Activated T-helper 1 cell treated with anti-CD3 and anti-CD28 coated beads, Interleukin-12 subunit alpha, Interleukin-12 subunit beta, Interleukin-2, Interleukin-4 antibody, amounts not matched to agents 30 ng/mL and 10 ng/mL and 1 ng/mL, durations not matched to agents 14 hours and 24 hours and 36 hours (primary cell): Measurements from ENCODE around the gene NOL11. TPM values are rescaled to one million over a fixed set of nuclear protein-coding genes. Genes with fewer than 3 reads are reported as not detected.
"Not testable (repeated sequence)": the region's sequence is repeated elsewhere in the genome, so short reads cannot be mapped to it uniquely, and the experiment has no call there.

Experiments used
- DNase-seq: peaks from one replicate; pipeline ENCODE4 v3.0.0; 2021; ENCODE audit warnings: low spot score
- H3K27ac Mint-ChIP-seq: one replicate; pipeline ENCODE4 v1.8.0; 2021; ENCODE audit warnings: mild to moderate bottlenecking, mixed read lengths
- H3K27me3 Mint-ChIP-seq: one replicate; pipeline ENCODE4 v1.8.0; 2022; ENCODE audit warnings: mild to moderate bottlenecking, moderate library complexity, mixed read lengths; ENCODE audit not compliant: insufficient read depth
- H3K36me3 Mint-ChIP-seq: one replicate; pipeline ENCODE4 v1.8.0; 2021; ENCODE audit warnings: low read depth, mixed read lengths
- H3K4me1 Mint-ChIP-seq: one replicate; pipeline ENCODE4 v1.8.0; 2021; ENCODE audit warnings: low read depth, mixed read lengths
- H3K4me3 Mint-ChIP-seq: one replicate; pipeline ENCODE4 v1.8.0; 2021; ENCODE audit warnings: mild to moderate bottlenecking, moderate library complexity, mixed read lengths
- H3K9me3 Mint-ChIP-seq: one replicate; pipeline ENCODE4 v1.8.0; 2021; ENCODE audit warnings: mixed read lengths
- intact Hi-C: fragments of 100-400 bp; cut with micrococcal nuclease; formaldehyde crosslinking; loops from one replicate; pipeline ENCODE4 v1.15.1; 2024
- total RNA-seq: library from RNA; stranded (reverse); gene quantifications from 2 replicates; pipeline ENCODE4 v1.2.3, GENCODE V29; 2022

Gene NOL11
- total RNA-seq, 1 donor from 2014 or later = 107 TPM

- no peaks in the 10 kb centered on the region for H3K4me1 Mint-ChIP-seq
- H3K9me3 Mint-ChIP-seq = no peaks in the 10 kb centered on the region
- H3K36me3 Mint-ChIP-seq = peaks cover 25% of the 10 kb centered on the region
- no peak overlapping the region for H3K27ac Mint-ChIP-seq
- no peak overlapping the region for H3K4me3 Mint-ChIP-seq
- no peak for DNase-seq
- H3K27me3 Mint-ChIP-seq = no peaks in the 10 kb centered on the region
- intact Hi-C loops = no loop called here
Observed at GRCh38 chr17:67750067-67750466, 32.3 kb downstream of the NOL11 start.

- Mint-ChIP-seq H3K9me3 (no peaks in the 10 kb centered on the region), H3K36me3 (peaks cover 26% of the 10 kb centered on the region)
Observed at GRCh38 chr17:67751101-67752074, 33.7 kb downstream of the NOL11 start.

DNA sequence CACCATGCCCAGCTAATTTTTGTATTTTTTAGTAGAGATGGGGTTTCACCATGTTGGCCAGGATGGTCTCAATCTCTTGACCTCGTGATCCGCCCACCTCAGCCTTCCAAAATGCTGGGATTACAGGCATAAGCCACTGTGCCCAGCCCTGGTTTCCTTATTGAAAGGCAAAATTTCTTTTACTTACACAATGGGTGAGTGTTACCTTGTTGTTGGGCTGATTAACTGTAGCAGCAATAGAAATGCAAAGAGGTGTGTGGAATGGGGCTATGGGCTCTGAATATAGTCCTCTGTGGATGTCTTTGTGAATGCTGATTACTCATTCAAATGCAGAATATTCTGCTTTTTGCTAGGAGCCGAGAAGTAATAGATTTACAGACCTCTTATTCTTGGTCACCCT, 34.4 kb downstream of the NOL11 start:
- DNase-seq, H3K27me3 Mint-ChIP-seq, H3K4me3 Mint-ChIP-seq, intact Hi-C loops, H3K9me3 Mint-ChIP-seq, H3K27ac Mint-ChIP-seq, H3K4me1 Mint-ChIP-seq: not testable (repeated sequence)
- peaks cover 23% of the 10 kb centered on the region for H3K36me3 Mint-ChIP-seq

More at GRCh38 chr17:67751101-67752074, 33.7 kb downstream of the NOL11 start:
- no peak overlapping the region for H3K4me3 Mint-ChIP-seq
- H3K27ac Mint-ChIP-seq = no peak overlapping the region
- H3K4me1 Mint-ChIP-seq = no peaks in the 10 kb centered on the region
- no peaks in the 10 kb centered on the region for H3K27me3 Mint-ChIP-seq
- intact Hi-C loops = no loop called here
- no peak for DNase-seq

GRCh38 chr17:67753026-67753425, 35.3 kb downstream of the NOL11 start:
- Mint-ChIP-seq H3K9me3 (no peaks in the 10 kb centered on the region), H3K27me3 (no peaks in the 10 kb centered on the region), H3K27ac (no peak overlapping the region), H3K4me3 (no peak overlapping the region), H3K4me1 (no peaks in the 10 kb centered on the region), H3K36me3 (peaks cover 15% of the 10 kb centered on the region)
- DNase-seq = no peak
- intact Hi-C loops = no loop called here

- intact Hi-C loops = no loop called here
- H3K4me3 Mint-ChIP-seq = no peak overlapping the region
- H3K4me1 Mint-ChIP-seq = no peaks in the 10 kb centered on the region
- DNase-seq = no peak
- H3K36me3 Mint-ChIP-seq = peaks cover 14% of the 10 kb centered on the region
- no peaks in the 10 kb centered on the region for H3K9me3 Mint-ChIP-seq
- no peak overlapping the region for H3K27ac Mint-ChIP-seq
- H3K27me3 Mint-ChIP-seq = no peaks in the 10 kb centered on the region
Observed at GRCh38 chr17:67754001-67754400, 36.3 kb downstream of the NOL11 start.

- H3K9me3 Mint-ChIP-seq, H3K4me3 Mint-ChIP-seq, DNase-seq, H3K4me1 Mint-ChIP-seq, intact Hi-C loops, H3K27ac Mint-ChIP-seq, H3K27me3 Mint-ChIP-seq: not testable (repeated sequence)
- H3K36me3 Mint-ChIP-seq = peaks cover 14% of the 10 kb centered on the region
Observed at GRCh38 chr17:67754686-67755085, 37.0 kb downstream of the NOL11 start.

GRCh38 chr17:67756766-67757165, 39.0 kb downstream of the NOL11 start:
- H3K36me3 Mint-ChIP-seq, DNase-seq, intact Hi-C loops, H3K4me3 Mint-ChIP-seq, H3K27me3 Mint-ChIP-seq, H3K27ac Mint-ChIP-seq, H3K9me3 Mint-ChIP-seq, H3K4me1 Mint-ChIP-seq: not testable (repeated sequence)

DNA sequence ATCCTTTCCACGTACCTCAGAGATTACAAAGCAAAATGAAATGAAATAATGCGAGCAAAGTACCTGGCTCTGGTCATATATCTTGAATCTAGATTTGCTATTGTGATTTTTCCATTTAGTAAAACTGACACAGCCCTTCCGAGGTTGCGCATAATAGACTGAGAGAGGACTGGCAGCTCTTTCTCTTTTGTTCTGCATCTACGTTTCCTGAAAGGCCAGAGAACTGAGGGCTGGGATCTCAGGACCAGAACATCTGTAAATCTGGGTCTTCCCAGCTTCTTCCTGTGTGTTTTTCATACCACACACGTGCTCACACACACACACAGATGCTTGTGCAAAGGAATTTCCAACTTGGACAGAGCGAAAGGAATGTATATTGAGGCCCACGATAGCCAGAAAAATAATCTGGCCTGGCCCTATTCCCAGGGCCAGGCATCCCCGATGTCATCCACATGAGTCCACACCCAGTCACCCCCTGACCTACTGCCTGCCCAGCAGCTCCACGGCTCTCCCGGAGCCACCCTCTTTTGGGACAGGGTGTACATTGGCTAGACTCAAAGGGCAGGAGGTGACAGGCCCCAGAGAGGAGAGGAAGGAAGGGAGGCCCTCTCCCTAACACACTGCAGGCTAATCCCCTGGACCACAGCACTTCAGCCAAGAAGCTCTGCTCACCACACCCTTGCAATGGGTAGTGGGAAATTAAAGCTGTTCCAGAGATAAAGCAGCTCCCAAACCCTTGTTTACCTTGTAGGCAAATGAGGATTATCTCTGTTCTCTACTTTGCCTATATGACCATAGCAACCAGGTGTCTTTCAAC, 41.8 kb downstream of the NOL11 start:
- Mint-ChIP-seq H3K4me1 (no peaks in the 10 kb centered on the region), H3K27me3 (no peaks in the 10 kb centered on the region), H3K4me3 (no peak overlapping the region), H3K27ac (no peak overlapping the region), H3K36me3 (peaks cover 4% of the 10 kb centered on the region), H3K9me3 (no peaks in the 10 kb centered on the region)
- DNase-seq = no peak
- intact Hi-C loops = no loop called here

DNA sequence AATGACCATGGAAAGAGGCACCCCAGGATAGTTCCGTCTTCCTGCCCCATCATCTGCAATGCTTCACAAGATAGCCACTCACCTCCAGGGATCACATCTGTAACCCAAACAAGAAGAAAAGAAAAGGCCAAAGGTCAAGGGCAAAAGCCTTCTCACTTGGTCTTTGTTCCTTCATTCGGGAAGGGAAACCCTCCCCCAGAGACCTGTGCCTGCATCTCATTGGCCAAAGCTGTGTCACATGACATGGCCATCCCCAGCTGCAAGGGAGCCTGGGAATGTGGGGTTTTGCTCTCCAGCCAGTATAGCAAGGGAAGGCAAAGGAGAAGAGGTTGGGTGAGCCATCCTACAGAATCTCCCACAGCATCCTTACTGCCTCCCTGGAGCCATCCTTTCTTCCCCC, 47.9 kb downstream of the NOL11 start:
- no peaks in the 10 kb centered on the region for H3K4me1 Mint-ChIP-seq
- H3K9me3 Mint-ChIP-seq = no peaks in the 10 kb centered on the region
- no peaks in the 10 kb centered on the region for H3K27me3 Mint-ChIP-seq
- no peak for DNase-seq
- H3K4me3 Mint-ChIP-seq = no peak overlapping the region
- H3K27ac Mint-ChIP-seq = no peak overlapping the region
- no peaks in the 10 kb centered on the region for H3K36me3 Mint-ChIP-seq
- intact Hi-C loops = no loop called here

GRCh38 chr17:67769231-67769630, 51.5 kb downstream of the NOL11 start:
- Mint-ChIP-seq H3K9me3 (no peaks in the 10 kb centered on the region), H3K4me1 (no peaks in the 10 kb centered on the region), H3K27me3 (no peaks in the 10 kb centered on the region), H3K27ac (no peak overlapping the region), H3K4me3 (no peak overlapping the region), H3K36me3 (no peaks in the 10 kb centered on the region)
- intact Hi-C loops = no loop called here
- no peak for DNase-seq

DNA sequence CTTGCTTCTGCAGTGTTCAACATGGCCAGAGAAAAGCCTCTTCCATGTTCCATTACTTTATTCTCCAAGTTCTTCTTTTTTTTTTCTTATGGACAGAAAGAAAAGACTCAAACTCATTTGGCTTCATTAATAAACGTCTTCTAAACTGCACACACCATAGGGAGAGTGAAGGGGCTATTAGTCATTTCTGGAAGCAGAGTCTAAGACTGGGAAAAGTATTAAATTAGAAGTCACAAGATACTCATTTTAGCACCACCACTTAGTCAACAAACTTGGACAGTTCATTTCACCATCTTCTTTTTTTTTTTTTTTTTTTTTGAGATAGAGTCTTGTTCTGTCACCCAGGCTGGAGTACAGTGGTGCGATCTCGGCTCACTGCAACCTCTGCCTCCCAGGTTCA, 52.8 kb downstream of the NOL11 start:
- Mint-ChIP-seq H3K4me3 (no peak overlapping the region), H3K27me3 (no peaks in the 10 kb centered on the region)

GRCh38 chr17:67772679-67773078, 54.9 kb downstream of the NOL11 start:
- no peak overlapping the region for H3K27ac Mint-ChIP-seq
- H3K27me3 Mint-ChIP-seq = no peaks in the 10 kb centered on the region
- H3K4me3 Mint-ChIP-seq = no peak overlapping the region
- intact Hi-C loops = no loop called here
- no peaks in the 10 kb centered on the region for H3K4me1 Mint-ChIP-seq
- DNase-seq = no peak
- no peaks in the 10 kb centered on the region for H3K9me3 Mint-ChIP-seq
- no peaks in the 10 kb centered on the region for H3K36me3 Mint-ChIP-seq

More for the DNA sequence above, 52.8 kb downstream of the NOL11 start:
- H3K9me3 Mint-ChIP-seq = no peaks in the 10 kb centered on the region
- H3K4me1 Mint-ChIP-seq = no peaks in the 10 kb centered on the region
- intact Hi-C loops = no loop called here
- no peaks in the 10 kb centered on the region for H3K36me3 Mint-ChIP-seq
- DNase-seq = no peak
- no peak overlapping the region for H3K27ac Mint-ChIP-seq

DNA sequence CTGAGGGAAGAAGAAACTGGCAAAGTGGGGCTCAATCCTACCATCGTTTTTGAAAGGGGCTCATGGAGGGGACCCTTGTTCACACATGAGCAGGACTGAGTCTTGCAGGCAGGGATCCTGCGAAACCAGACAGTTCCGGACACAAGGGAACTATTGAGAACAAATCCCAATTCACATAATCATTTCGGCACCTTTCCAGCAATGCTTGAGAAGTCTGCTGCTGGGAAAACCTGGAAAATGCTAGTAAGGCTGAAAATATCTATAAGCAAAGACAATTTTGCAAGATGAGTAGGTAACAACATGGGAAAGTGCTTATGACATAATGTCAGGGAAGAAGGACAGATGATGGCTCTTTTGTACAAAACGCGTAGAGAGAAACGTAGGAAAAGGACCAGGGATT, 55.5 kb downstream of the NOL11 start:
- intact Hi-C loops = no loop called here

More for the DNA sequence above, 55.5 kb downstream of the NOL11 start:
- Mint-ChIP-seq H3K4me1 (no peaks in the 10 kb centered on the region), H3K36me3 (no peaks in the 10 kb centered on the region), H3K9me3 (no peaks in the 10 kb centered on the region), H3K27me3 (no peaks in the 10 kb centered on the region), H3K27ac (no peak overlapping the region), H3K4me3 (no peak overlapping the region)
- DNase-seq = no peak
